Esophagus muscularis mucosa (tissue), 4 donors: ENCODE data around the gene TENM4. TPM values are rescaled to one million over a fixed set of nuclear protein-coding genes. Genes with fewer than 3 reads are reported as not detected.

Experiments
- DNase-seq: peaks from one replicate; pipeline ENCODE4 v3.0.0-alpha.2; 2017; ENCODE audit errors: extremely low spot score
- H3K27ac ChIP-seq, 4 donors: fragments of 200-600 bp; sonication (generic); replicated peaks in 1 of 4; 1 replicate in 3 of 4; 2 replicates in 1 of 4; pipeline ENCODE4 v1.5.1; 2016 to 2019; ENCODE audit warnings: mild to moderate bottlenecking in 1 of 4
- H3K27me3 ChIP-seq, 4 donors: fragments of 200-600 bp; sonication (generic); one replicate each; pipeline versions ENCODE4 v1.5.1 to v1.6.0; 2016 to 2019
- H3K36me3 ChIP-seq, 4 donors: fragments of 200-600 bp; sonication (generic); one replicate each; pipeline ENCODE4 v1.5.1; 2016 to 2019
- H3K4me1 ChIP-seq, 4 donors: fragments of 200-600 bp; sonication (generic); one replicate each; pipeline ENCODE4 v1.5.1; 2016 to 2019
- H3K4me3 ChIP-seq, 4 donors: fragments of 200-600 bp; sonication (generic); 1 replicate in 2 of 4; 2 replicates in 2 of 4; pipeline ENCODE4 v1.5.1; 2016 to 2019; ENCODE audit warnings: mild to moderate bottlenecking in 4 of 4, moderate library complexity in 1 of 4
- H3K9me3 ChIP-seq, 4 donors: fragments of 200-600 bp; sonication (generic); 1 replicate in 3 of 4; 2 replicates in 1 of 4; pipeline ENCODE4 v1.5.1; 2016 to 2019
- CTCF ChIP-seq, 3 experiments: fragments of 200-600 bp in 2 of 3; fragments of 450-650 bp in 1 of 3; sonication (generic) in 2 of 3; IDR thresholded peaks; one replicate each; pipeline ENCODE4 v1.5.1; 2017 to 2019; ENCODE audit warnings: antibody characterized with exemption in 3 of 3, mild to moderate bottlenecking in 2 of 3, moderate library complexity in 1 of 3
- EP300 ChIP-seq: sonication (generic); formaldehyde crosslinking; IDR thresholded peaks from one replicate; pipeline ENCODE4 v1.6.1; 2017; ENCODE audit warnings: antibody characterized with exemption
- POLR2A ChIP-seq: fragments of 450-650 bp; IDR thresholded peaks from one replicate; pipeline ENCODE4 v1.6.1; 2017; ENCODE audit warnings: antibody characterized with exemption, moderate library complexity, mild to moderate bottlenecking, low read depth
- POLR2AphosphoS5 ChIP-seq, 2 donors: sonication (generic); formaldehyde crosslinking; IDR thresholded peaks; one replicate each; pipeline ENCODE4 v1.6.1; 2017; ENCODE audit warnings: antibody characterized with exemption in 2 of 2
- WGBS: methylation state at CpG from one replicate; pipeline ENCODE4 v1.1.5; 2018; 5-methylcytosine and 5-hydroxymethylcytosine counted together
- intact Hi-C: fragments of 100-400 bp; cut with DNase I; formaldehyde crosslinking; loops from one replicate; pipeline ENCODE4 v1.15.1; 2023
- total RNA-seq, 4 donors: library from RNA; depleted of rRNA; stranded (reverse); fragments of >200 nt; gene quantifications; one replicate each; pipeline versions ENCODE4 v1.1.0 to v1.2.1, GENCODE V29; 2016

The TENM4 gene
- total RNA-seq, 4 donors from 2014 or later: 4.1 to 9.6 (median 8.0) TPM

GRCh38 chr11:79412761-79413160 is 28.1 kb downstream of the TENM4 start:
- H3K9me3 ChIP-seq: no peaks in the 10 kb centered on the region
- intact Hi-C loops: no loop called here
- H3K4me3 ChIP-seq: no peak overlapping the region
- peaks cover 21 to 40% (median 32%) of the 10 kb centered on the region in 4 donors for H3K4me1 ChIP-seq
- no peak for TF ChIP-seq POLR2AphosphoS5 (IDR thresholded peaks at IDR 0.05)
- TF ChIP-seq CTCF (IDR thresholded peaks at IDR 0.05): no peak
- no peak for TF ChIP-seq EP300
- no peak for TF ChIP-seq POLR2A
- H3K27me3 ChIP-seq: no peaks in the 10 kb centered on the region
- DNase-seq: no peak
- WGBS: 92% methylated on average over 1 of the region's 1 CpG
- H3K36me3 ChIP-seq: no peaks in the 10 kb centered on the region
- H3K27ac ChIP-seq: peak overlapping the region; percentile 18 to 79 (median 47)

GRCh38 chr11:79409330-79409729 is 31.5 kb downstream of the TENM4 start:
- no peak overlapping the region for H3K4me3 ChIP-seq
- DNase-seq: no peak
- H3K9me3 ChIP-seq: no peaks in the 10 kb centered on the region
- TF ChIP-seq EP300: no peak
- TF ChIP-seq POLR2A: no peak
- TF ChIP-seq POLR2AphosphoS5 (IDR thresholded peaks at IDR 0.05): no peak
- TF ChIP-seq CTCF (IDR thresholded peaks at IDR 0.05): no peak
- H3K27ac ChIP-seq: no peak overlapping the region
- H3K27me3 ChIP-seq: no peaks in the 10 kb centered on the region
- WGBS: 90% methylated on average over 5 of the region's 6 CpGs
- peaks cover 16 to 25% (median 19%) of the 10 kb centered on the region in 4 donors for H3K4me1 ChIP-seq
- intact Hi-C loops: no loop called here
- no peaks in the 10 kb centered on the region for H3K36me3 ChIP-seq

GRCh38 chr11:79406376-79406775 is 34.5 kb downstream of the TENM4 start:
- intact Hi-C loops: no loop called here
- H3K36me3 ChIP-seq: no peaks in the 10 kb centered on the region
- H3K9me3 ChIP-seq: no peaks in the 10 kb centered on the region
- TF ChIP-seq POLR2A (no peak), CTCF (IDR thresholded peaks at IDR 0.05) (no peak), EP300 (no peak), POLR2AphosphoS5 (IDR thresholded peaks at IDR 0.05) (no peak)
- H3K27me3 ChIP-seq: no peaks in the 10 kb centered on the region
- DNase-seq: no peak
- 85% methylated on average over 5 of the region's 5 CpGs for WGBS
- peaks cover 0 to 3% (median 0%) of the 10 kb centered on the region in 4 donors for H3K4me1 ChIP-seq
- H3K4me3 ChIP-seq: no peak overlapping the region
- H3K27ac ChIP-seq: no peak overlapping the region

GRCh38 chr11:79404806-79405205 is 36.0 kb downstream of the TENM4 start:
- TF ChIP-seq CTCF (IDR thresholded peaks at IDR 0.05) (no peak), EP300 (no peak), POLR2A (no peak), POLR2AphosphoS5 (IDR thresholded peaks at IDR 0.05) (no peak)
- WGBS: 80% methylated on average over 3 of the region's 3 CpGs
- Histone ChIP-seq H3K36me3 (no peaks in the 10 kb centered on the region), H3K4me1 (peaks cover 0 to 3% (median 0%) of the 10 kb centered on the region in 4 donors), H3K27me3 (no peaks in the 10 kb centered on the region), H3K4me3 (no peak overlapping the region), H3K9me3 (no peaks in the 10 kb centered on the region), H3K27ac (no peak overlapping the region)
- intact Hi-C loops: loop anchor here (5.0 kb wide), 1 partner anchor 37 kb away; the partner anchor contains the start of gene TENM4
- DNase-seq: no peak

GRCh38 chr11:79404325-79404724 is 36.5 kb downstream of the TENM4 start:
- no peaks in the 10 kb centered on the region for H3K9me3 ChIP-seq
- H3K4me3 ChIP-seq: no peak overlapping the region
- TF ChIP-seq POLR2A: no peak
- no peak for TF ChIP-seq CTCF (IDR thresholded peaks at IDR 0.05)
- TF ChIP-seq POLR2AphosphoS5 (IDR thresholded peaks at IDR 0.05): no peak
- no peak for TF ChIP-seq EP300
- H3K27me3 ChIP-seq: no peaks in the 10 kb centered on the region
- H3K4me1 ChIP-seq: peaks cover 0 to 3% (median 0%) of the 10 kb centered on the region in 4 donors
- H3K36me3 ChIP-seq: no peaks in the 10 kb centered on the region
- intact Hi-C loops: loop anchor here (5.0 kb wide), 1 partner anchor 38 kb away; the partner anchor contains the start of gene TENM4
- H3K27ac ChIP-seq: no peak overlapping the region
- WGBS: 77% methylated on average over 2 of the region's 2 CpGs
- no peak for DNase-seq
